Measurements from ENCODE around the gene CBX4. TPM values are rescaled to one million over a fixed set of nuclear protein-coding genes. Genes with fewer than 3 reads are reported as not detected.

Gene CBX4
- total RNA-seq, 1 experiment from 2014 or later, result 3.3 TPM

DNA sequence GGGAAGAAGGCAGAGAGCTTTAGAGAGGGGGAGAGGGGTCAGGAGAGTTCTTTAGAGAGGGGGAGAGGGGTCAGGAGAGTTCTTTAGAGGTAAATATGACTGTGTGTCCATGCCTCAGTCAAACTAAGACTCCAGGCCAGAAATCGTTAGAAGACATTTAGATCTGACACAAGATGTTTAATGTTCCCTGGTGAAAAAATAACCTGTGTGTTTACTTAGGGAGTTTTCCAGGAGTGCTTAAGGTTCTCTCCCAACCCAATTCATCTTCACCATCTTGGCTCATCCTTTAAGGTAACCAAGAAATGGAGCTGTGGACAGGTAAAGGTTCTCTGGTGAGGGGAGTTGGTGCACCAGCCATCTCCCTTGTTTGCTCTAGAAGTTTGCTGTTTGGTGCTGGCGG is 9.8 kb downstream of the CBX4 start:
- ChIA-PET POLR2A (interaction anchor here (1.1 to 1.5 kb wide), 2 partner anchors 15 to 18 kb away, joined by 3 to 4 read pairs; no protein-coding TSS in a partner anchor), CTCF (interaction anchor here (1.9 to 10.3 kb wide), 4 partner anchors 12 to 88 kb away, joined by 7 to 464 read pairs (median 18); partner anchors contain the start of gene CBX4)
- no peak for ATAC-seq
- H3K9me3 Mint-ChIP-seq, result peaks cover 2% of the 10 kb centered on the region
- H3K4me1 Mint-ChIP-seq, result peaks cover 28% of the 10 kb centered on the region
- TF ChIP-seq MAX (CRISPR knock-in tag; IDR thresholded peaks at IDR 0.05), result no peak
- no peak for TF ChIP-seq JUN (CRISPR knock-in tag; IDR thresholded peaks at IDR 0.05)
- TF ChIP-seq NR2C2 (CRISPR knock-in tag; IDR thresholded peaks at IDR 0.05), result no peak
- TF ChIP-seq ATF1 (CRISPR knock-in tag; IDR thresholded peaks at IDR 0.05), result no peak
- TF ChIP-seq ZNF532 (CRISPR knock-in tag; IDR thresholded peaks at IDR 0.05; ENCODE audit: borderline replicate concordance), result no peak
- no peak for TF ChIP-seq NR1H2 (CRISPR knock-in tag; IDR thresholded peaks at IDR 0.05)
- TF ChIP-seq, protein P1, sequence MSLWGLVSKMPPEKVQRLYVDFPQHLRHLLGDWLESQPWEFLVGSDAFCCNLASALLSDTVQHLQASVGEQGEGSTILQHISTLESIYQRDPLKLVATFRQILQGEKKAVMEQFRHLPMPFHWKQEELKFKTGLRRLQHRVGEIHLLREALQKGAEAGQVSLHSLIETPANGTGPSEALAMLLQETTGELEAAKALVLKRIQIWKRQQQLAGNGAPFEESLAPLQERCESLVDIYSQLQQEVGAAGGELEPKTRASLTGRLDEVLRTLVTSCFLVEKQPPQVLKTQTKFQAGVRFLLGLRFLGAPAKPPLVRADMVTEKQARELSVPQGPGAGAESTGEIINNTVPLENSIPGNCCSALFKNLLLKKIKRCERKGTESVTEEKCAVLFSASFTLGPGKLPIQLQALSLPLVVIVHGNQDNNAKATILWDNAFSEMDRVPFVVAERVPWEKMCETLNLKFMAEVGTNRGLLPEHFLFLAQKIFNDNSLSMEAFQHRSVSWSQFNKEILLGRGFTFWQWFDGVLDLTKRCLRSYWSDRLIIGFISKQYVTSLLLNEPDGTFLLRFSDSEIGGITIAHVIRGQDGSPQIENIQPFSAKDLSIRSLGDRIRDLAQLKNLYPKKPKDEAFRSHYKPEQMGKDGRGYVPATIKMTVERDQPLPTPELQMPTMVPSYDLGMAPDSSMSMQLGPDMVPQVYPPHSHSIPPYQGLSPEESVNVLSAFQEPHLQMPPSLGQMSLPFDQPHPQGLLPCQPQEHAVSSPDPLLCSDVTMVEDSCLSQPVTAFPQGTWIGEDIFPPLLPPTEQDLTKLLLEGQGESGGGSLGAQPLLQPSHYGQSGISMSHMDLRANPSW (CRISPR knock-in tag; conservative IDR thresholded peaks at IDR 0.05; ENCODE audit: low read depth), result no peak
- no peak for TF ChIP-seq CREM (CRISPR knock-in tag; IDR thresholded peaks at IDR 0.05)
- no peak for TF ChIP-seq TCF7 (CRISPR knock-in tag; IDR thresholded peaks at IDR 0.05; ENCODE audit: low read depth)
- no peak for TF ChIP-seq CDX4 (CRISPR knock-in tag; IDR thresholded peaks at IDR 0.05; ENCODE audit: borderline replicate concordance)
- TF ChIP-seq, protein P2, sequence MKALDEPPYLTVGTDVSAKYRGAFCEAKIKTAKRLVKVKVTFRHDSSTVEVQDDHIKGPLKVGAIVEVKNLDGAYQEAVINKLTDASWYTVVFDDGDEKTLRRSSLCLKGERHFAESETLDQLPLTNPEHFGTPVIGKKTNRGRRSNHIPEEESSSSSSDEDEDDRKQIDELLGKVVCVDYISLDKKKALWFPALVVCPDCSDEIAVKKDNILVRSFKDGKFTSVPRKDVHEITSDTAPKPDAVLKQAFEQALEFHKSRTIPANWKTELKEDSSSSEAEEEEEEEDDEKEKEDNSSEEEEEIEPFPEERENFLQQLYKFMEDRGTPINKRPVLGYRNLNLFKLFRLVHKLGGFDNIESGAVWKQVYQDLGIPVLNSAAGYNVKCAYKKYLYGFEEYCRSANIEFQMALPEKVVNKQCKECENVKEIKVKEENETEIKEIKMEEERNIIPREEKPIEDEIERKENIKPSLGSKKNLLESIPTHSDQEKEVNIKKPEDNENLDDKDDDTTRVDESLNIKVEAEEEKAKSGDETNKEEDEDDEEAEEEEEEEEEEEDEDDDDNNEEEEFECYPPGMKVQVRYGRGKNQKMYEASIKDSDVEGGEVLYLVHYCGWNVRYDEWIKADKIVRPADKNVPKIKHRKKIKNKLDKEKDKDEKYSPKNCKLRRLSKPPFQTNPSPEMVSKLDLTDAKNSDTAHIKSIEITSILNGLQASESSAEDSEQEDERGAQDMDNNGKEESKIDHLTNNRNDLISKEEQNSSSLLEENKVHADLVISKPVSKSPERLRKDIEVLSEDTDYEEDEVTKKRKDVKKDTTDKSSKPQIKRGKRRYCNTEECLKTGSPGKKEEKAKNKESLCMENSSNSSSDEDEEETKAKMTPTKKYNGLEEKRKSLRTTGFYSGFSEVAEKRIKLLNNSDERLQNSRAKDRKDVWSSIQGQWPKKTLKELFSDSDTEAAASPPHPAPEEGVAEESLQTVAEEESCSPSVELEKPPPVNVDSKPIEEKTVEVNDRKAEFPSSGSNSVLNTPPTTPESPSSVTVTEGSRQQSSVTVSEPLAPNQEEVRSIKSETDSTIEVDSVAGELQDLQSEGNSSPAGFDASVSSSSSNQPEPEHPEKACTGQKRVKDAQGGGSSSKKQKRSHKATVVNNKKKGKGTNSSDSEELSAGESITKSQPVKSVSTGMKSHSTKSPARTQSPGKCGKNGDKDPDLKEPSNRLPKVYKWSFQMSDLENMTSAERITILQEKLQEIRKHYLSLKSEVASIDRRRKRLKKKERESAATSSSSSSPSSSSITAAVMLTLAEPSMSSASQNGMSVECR (CRISPR knock-in tag; IDR thresholded peaks at IDR 0.05; ENCODE audit: borderline replicate concordance), result no peak
- TF ChIP-seq OVOL2 (CRISPR knock-in tag; IDR thresholded peaks at IDR 0.05; ENCODE audit: borderline replicate concordance), result no peak
- H3K27ac Mint-ChIP-seq, result no peak overlapping the region
- DNase-seq (ENCODE audit: low spot score), result no peak
- H3K4me3 Mint-ChIP-seq, result no peak overlapping the region
- peaks cover 99% of the 10 kb centered on the region for H3K27me3 Mint-ChIP-seq (ENCODE audit: low read depth)
- H3K36me3 Mint-ChIP-seq, result no peaks in the 10 kb centered on the region; the same call in 1 of the 2 replicates

Data from WTC11 (cell line).